PFSK-1 (cell line): Measurements from ENCODE around the gene MEGF6.

Source experiments
- FOXP2 ChIP-seq: optimal IDR thresholded peaks from 2 replicates; pipeline ENCODE3; 2011; ENCODE audit warnings: borderline replicate concordance, control low read depth, inconsistent platforms; ENCODE audit not compliant: insufficient read depth; ENCODE audit errors: extremely low read length, extremely low read depth
- POLR2AphosphoS5 ChIP-seq: IDR thresholded peaks from 2 replicates; pipeline ENCODE4 v1.6.1; 2012; ENCODE audit warnings: low read depth, mild to moderate bottlenecking, control low read depth, low read length, moderate library complexity
- SIN3A ChIP-seq: IDR thresholded peaks from 2 replicates; pipeline ENCODE4 v1.6.1; 2012; ENCODE audit warnings: mild to moderate bottlenecking, low read length, moderate library complexity, borderline replicate concordance; ENCODE audit not compliant: insufficient read depth
- TAF1 ChIP-seq: IDR thresholded peaks from 2 replicates; pipeline ENCODE4 v1.6.1; 2012; ENCODE audit warnings: low read length, control low read depth, borderline replicate concordance; ENCODE audit not compliant: insufficient read depth
- TF ChIP-seq, protein P1 (sequence below), 2 experiments: IDR thresholded peaks; 2 replicates each; pipeline versions ENCODE4 v1.6.1 to v1.8.0; 2011 to 2012; ENCODE audit warnings: low read depth in 2 of 2, low read length in 2 of 2, control low read depth in 1 of 2, inconsistent platforms in 1 of 2, mild to moderate bottlenecking in 1 of 2, moderate library complexity in 1 of 2; ENCODE audit not compliant: insufficient read depth in 1 of 2

Gene MEGF6

GRCh38 chr1:3609769-3610526, 1.4 kb downstream of the MEGF6 start:
- TF ChIP-seq SIN3A (no peak), POLR2AphosphoS5 (no peak), TAF1 (no peak), FOXP2 (no peak)
- TF ChIP-seq, protein P1, sequence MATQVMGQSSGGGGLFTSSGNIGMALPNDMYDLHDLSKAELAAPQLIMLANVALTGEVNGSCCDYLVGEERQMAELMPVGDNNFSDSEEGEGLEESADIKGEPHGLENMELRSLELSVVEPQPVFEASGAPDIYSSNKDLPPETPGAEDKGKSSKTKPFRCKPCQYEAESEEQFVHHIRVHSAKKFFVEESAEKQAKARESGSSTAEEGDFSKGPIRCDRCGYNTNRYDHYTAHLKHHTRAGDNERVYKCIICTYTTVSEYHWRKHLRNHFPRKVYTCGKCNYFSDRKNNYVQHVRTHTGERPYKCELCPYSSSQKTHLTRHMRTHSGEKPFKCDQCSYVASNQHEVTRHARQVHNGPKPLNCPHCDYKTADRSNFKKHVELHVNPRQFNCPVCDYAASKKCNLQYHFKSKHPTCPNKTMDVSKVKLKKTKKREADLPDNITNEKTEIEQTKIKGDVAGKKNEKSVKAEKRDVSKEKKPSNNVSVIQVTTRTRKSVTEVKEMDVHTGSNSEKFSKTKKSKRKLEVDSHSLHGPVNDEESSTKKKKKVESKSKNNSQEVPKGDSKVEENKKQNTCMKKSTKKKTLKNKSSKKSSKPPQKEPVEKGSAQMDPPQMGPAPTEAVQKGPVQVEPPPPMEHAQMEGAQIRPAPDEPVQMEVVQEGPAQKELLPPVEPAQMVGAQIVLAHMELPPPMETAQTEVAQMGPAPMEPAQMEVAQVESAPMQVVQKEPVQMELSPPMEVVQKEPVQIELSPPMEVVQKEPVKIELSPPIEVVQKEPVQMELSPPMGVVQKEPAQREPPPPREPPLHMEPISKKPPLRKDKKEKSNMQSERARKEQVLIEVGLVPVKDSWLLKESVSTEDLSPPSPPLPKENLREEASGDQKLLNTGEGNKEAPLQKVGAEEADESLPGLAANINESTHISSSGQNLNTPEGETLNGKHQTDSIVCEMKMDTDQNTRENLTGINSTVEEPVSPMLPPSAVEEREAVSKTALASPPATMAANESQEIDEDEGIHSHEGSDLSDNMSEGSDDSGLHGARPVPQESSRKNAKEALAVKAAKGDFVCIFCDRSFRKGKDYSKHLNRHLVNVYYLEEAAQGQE (IDR thresholded peaks at IDR 0.05; ENCODE audit: insufficient read depth in 1 of 2, low read depth in 2 of 2, low read length in 2 of 2) = no peak

DNA sequence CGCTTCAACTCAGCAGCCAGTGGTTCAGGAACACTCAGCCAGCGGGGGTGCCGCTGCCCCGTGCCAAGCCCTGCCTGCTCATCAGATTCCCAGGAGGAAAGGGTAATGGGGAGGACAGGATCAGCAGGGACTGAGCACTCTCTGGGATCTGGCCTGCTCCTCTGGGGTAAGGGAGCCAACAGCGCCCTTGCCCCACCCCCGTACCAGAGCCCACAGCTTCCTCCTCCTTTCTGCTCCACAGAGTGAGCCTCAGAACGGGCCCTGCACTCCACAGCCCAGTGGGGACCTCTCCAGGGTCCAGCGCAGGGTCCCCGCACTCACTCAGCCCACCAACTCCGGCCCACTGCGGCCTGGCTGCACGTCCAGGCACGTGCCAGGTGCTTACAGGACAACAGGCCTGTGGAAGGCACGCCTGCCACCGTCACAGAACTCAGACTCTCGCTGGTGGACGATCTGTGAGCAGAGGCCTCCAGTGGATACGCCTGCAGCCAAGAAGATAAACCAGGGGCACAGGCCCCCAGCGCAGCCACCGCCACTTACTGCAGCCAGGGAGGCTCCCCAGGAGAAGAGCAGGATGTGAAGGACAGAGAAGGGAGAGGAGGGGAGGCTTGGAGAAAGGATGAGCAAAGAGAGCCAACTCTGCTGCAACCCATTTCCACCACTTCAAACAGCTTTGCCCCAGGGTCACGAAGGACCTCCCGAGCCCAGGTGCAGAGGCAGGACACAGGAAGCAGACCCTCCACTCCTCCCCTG, 2.1 kb downstream of the MEGF6 start:
- no peak for TF ChIP-seq POLR2AphosphoS5
- TF ChIP-seq, protein P1 (IDR thresholded peaks at IDR 0.05; ENCODE audit: insufficient read depth in 1 of 2, low read depth in 2 of 2, low read length in 2 of 2) = no peak

DNA sequence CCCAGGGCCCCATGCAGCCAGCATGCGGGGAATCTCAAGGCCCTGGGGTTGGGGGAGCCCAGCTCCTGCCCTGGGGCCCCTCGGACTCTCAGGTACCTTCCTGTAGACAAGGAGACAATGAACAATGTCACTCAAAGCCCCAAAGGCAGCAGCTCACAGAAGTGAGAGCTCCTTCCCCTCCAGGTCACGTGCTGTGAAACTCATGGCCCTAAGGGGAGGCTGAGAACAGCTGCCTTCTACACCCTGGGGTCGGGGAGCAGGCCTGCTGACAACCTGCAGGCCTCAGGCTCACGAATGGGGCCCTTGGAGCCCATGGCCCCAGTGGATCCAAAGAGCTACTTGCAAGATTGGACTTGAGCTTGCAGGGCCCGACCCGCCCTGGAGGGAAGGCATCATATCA, 3.2 kb downstream of the MEGF6 start:
- TF ChIP-seq, protein P1 (IDR thresholded peaks at IDR 0.05; ENCODE audit: insufficient read depth in 1 of 2, low read depth in 2 of 2, low read length in 2 of 2) = no peak
- TF ChIP-seq SIN3A (no peak), POLR2AphosphoS5 (no peak), FOXP2 (no peak), TAF1 (no peak)

DNA sequence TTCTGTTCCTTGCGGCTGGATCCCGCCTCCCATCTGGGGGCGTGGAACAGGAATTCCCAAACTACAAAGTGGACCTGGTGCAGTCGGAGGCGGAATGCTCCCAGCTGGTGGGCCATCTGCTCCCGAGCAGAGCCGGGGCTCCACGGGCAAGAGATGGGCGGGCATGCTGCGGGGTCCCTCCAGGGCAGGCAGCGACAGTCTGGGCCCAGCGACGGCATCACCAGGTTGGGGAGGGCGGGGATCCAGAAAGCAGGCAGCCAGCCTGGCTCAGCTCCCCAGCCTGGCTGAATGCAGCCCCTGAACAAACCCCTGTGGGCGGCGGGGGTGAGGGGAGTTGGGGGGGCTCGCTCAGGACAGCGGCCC, 3.6 kb downstream of the MEGF6 start:
- no peak for TF ChIP-seq SIN3A
- no peak for TF ChIP-seq FOXP2
- no peak for TF ChIP-seq POLR2AphosphoS5
- TF ChIP-seq TAF1 = no peak
- TF ChIP-seq, protein P1 (IDR thresholded peaks at IDR 0.05; ENCODE audit: insufficient read depth in 1 of 2, low read depth in 2 of 2, low read length in 2 of 2) = no peak
